PC-3 (cell line): ENCODE measurements around the gene OSMR. TPM values are rescaled to one million over a fixed set of nuclear protein-coding genes. Genes with fewer than 3 reads are reported as not detected.

Source experiments
- ATAC-seq: fragments of 200-7000 bp; cut with Tn5 transposase; 2 replicates; pipeline ENCODE4 v1.9.1; 2020; ENCODE audit warnings: mild to moderate bottlenecking, moderate library complexity
- BruUV-seq: library from RNA; stranded (reverse); fragments of 400-500 nt; replicated peaks from 2 replicates; lab custom pipeline; 2021; lab: Mats Ljungman, UMichigan
- CTCF ChIA-PET: fragments of 300-600 bp; sonication (Branson Sonifier 250); formaldehyde crosslinking; loops from one replicate; lab custom pipeline; 2022; ENCODE audit warnings: antibody characterized with exemption; lab: Charles Lee
- POLR2A ChIA-PET: fragments of 300-600 bp; sonication (Branson Sonifier 250); formaldehyde crosslinking; loops from one replicate; lab custom pipeline; 2022; ENCODE audit warnings: antibody characterized with exemption; ENCODE audit not compliant: unreplicated experiment; lab: Charles Lee
- DNase-seq: peaks from one replicate; pipeline ENCODE4 v3.0.0-alpha.2; 2015
- H2AFZ ChIP-seq: fragments of 300-600 bp; sonication (generic); 2 replicates; pipeline ENCODE4 v1.6.0; 2016; ENCODE audit warnings: antibody characterized with exemption, low read length
- H3F3A ChIP-seq: fragments of 300-600 bp; sonication (generic); one replicate; pipeline ENCODE4 v1.6.0; 2017; ENCODE audit warnings: antibody characterized with exemption, low read length, control low read depth, mild to moderate bottlenecking; ENCODE audit not compliant: unreplicated experiment
- H3K27ac ChIP-seq: fragments of 300-600 bp; sonication (generic); 2 replicates; pipeline ENCODE4 v1.5.1; 2016; ENCODE audit warnings: mild to moderate bottlenecking, low read length
- H3K27me3 ChIP-seq: fragments of 300-600 bp; sonication (generic); 2 replicates; pipeline ENCODE4 v1.6.1; 2016; ENCODE audit warnings: low read length, mixed read lengths
- H3K36me3 ChIP-seq: fragments of 300-600 bp; sonication (generic); 2 replicates; pipeline ENCODE4 v1.6.1; 2016; ENCODE audit warnings: low read depth, mixed run types, low read length, mixed read lengths
- H3K4me1 ChIP-seq: fragments of 300-600 bp; sonication (generic); 2 replicates; pipeline ENCODE4 v1.5.1; 2016; ENCODE audit warnings: low read length; ENCODE audit not compliant: insufficient read depth
- H3K4me2 ChIP-seq: fragments of 300-600 bp; sonication (generic); 2 replicates; pipeline ENCODE4 v1.6.0; 2016; ENCODE audit warnings: low read length
- H3K4me3 ChIP-seq: fragments of 300-600 bp; sonication (generic); 2 replicates; pipeline ENCODE4 v1.5.1; 2016; ENCODE audit warnings: mild to moderate bottlenecking, low read length, mixed read lengths
- H3K79me2 ChIP-seq: fragments of 300-600 bp; sonication (generic); 2 replicates; pipeline ENCODE4 v1.6.1; 2017; ENCODE audit warnings: low read length, mixed read lengths
- H3K9ac ChIP-seq: fragments of 300-600 bp; sonication (generic); 2 replicates; pipeline ENCODE4 v1.6.0; 2016; ENCODE audit warnings: mild to moderate bottlenecking, low read length
- H3K9me2 ChIP-seq: fragments of 300-600 bp; sonication (generic); replicated peaks from 2 replicates; pipeline ENCODE4 v1.6.1; 2016; ENCODE audit warnings: mixed run types, low read length, mixed read lengths
- H3K9me3 ChIP-seq: fragments of 300-600 bp; sonication (generic); 2 replicates; pipeline ENCODE4 v1.6.1; 2016; ENCODE audit warnings: low read length, mixed read lengths
- H4K20me1 ChIP-seq: fragments of 300-600 bp; sonication (generic); 2 replicates; pipeline ENCODE4 v1.6.1; 2016; ENCODE audit warnings: low read length, mixed read lengths
- EZH2 ChIP-seq: fragments of 300-600 bp; sonication (generic); IDR thresholded peaks from one replicate; pipeline ENCODE4 v1.6.1; 2017; ENCODE audit warnings: antibody characterized with exemption, mild to moderate bottlenecking, low read length; ENCODE audit not compliant: unreplicated experiment
- EZH2phosphoT487 ChIP-seq: fragments of 300-600 bp; sonication (generic); IDR thresholded peaks from 2 replicates; pipeline ENCODE4 v1.6.1; 2018; ENCODE audit warnings: mild to moderate bottlenecking, antibody characterized with exemption, low read length, borderline replicate concordance
- intact Hi-C: fragments of 100-400 bp; cut with micrococcal nuclease; formaldehyde crosslinking; loops from 2 replicates; pipeline ENCODE4 v1.9.0; 2023
- total RNA-seq: library from RNA; depleted of rRNA; stranded (reverse); fragments of >200 nt; gene quantifications from 2 replicates; pipeline ENCODE4 v1.2.3, GENCODE V29; 2014
- TF ChIP-seq, protein P1 (sequence below): fragments of 300-600 bp; sonication (generic); conservative IDR thresholded peaks from 2 replicates; pipeline ENCODE4 v1.5.1; 2017; ENCODE audit warnings: antibody characterized with exemption, low read depth, mild to moderate bottlenecking, low read length

The OSMR gene
- total RNA-seq, 1 experiment from 2014 or later: 13.7 TPM

DNA sequence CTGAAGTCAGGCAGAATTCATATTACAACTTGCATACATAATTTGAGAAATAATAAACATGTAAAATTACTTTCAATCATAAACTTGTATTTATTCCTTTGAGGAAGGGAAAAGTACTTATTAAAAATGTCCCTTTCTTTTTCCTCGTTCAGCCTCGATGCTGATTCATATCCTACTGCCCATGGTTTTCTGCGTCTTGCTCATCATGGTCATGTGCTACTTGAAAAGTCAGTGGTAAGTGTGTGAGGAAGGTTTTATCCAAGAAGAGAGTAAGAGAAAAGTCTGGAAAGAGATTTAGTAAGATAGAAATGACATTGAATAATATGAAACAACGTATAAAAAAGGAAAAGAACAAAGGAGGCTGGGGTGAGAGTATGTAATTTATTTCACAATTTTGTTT, 85.9 kb downstream of the OSMR start:
- intact Hi-C loops: no loop called here
- ATAC-seq (no peak), DNase-seq (no peak)
- CTCF ChIA-PET: no interaction called here
- no peak overlapping the region for H2AFZ ChIP-seq
- no peaks in the 10 kb centered on the region for H3K79me2 ChIP-seq
- H3K4me3 ChIP-seq: no peak overlapping the region
- H3F3A ChIP-seq: no peaks in the 10 kb centered on the region
- H3K9me2 ChIP-seq: no peaks in the 10 kb centered on the region
- no peak overlapping the region for H3K27ac ChIP-seq
- no TSS peak for BruUV-seq
- no peak overlapping the region for H3K9ac ChIP-seq
- H3K4me1 ChIP-seq: no peaks in the 10 kb centered on the region
- H3K36me3 ChIP-seq: peaks cover 18% of the 10 kb centered on the region
- H3K4me2 ChIP-seq: no peak overlapping the region
- H3K9me3 ChIP-seq: no peaks in the 10 kb centered on the region
- POLR2A ChIA-PET: no interaction called here
- H3K27me3 ChIP-seq: no peaks in the 10 kb centered on the region
- H4K20me1 ChIP-seq: no peaks in the 10 kb centered on the region
- TF ChIP-seq EZH2 (no peak), EZH2phosphoT487 (no peak)
- TF ChIP-seq, protein P1, sequence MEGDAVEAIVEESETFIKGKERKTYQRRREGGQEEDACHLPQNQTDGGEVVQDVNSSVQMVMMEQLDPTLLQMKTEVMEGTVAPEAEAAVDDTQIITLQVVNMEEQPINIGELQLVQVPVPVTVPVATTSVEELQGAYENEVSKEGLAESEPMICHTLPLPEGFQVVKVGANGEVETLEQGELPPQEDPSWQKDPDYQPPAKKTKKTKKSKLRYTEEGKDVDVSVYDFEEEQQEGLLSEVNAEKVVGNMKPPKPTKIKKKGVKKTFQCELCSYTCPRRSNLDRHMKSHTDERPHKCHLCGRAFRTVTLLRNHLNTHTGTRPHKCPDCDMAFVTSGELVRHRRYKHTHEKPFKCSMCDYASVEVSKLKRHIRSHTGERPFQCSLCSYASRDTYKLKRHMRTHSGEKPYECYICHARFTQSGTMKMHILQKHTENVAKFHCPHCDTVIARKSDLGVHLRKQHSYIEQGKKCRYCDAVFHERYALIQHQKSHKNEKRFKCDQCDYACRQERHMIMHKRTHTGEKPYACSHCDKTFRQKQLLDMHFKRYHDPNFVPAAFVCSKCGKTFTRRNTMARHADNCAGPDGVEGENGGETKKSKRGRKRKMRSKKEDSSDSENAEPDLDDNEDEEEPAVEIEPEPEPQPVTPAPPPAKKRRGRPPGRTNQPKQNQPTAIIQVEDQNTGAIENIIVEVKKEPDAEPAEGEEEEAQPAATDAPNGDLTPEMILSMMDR: no peak

DNA sequence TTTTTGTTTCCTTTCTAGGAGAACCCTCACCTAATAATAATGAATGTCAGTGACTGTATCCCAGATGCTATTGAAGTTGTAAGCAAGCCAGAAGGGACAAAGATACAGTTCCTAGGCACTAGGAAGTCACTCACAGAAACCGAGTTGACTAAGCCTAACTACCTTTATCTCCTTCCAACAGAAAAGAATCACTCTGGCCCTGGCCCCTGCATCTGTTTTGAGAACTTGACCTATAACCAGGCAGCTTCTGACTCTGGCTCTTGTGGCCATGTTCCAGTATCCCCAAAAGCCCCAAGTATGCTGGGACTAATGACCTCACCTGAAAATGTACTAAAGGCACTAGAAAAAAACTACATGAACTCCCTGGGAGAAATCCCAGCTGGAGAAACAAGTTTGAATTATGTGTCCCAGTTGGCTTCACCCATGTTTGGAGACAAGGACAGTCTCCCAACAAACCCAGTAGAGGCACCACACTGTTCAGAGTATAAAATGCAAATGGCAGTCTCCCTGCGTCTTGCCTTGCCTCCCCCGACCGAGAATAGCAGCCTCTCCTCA, 87.1 kb downstream of the OSMR start:
- peaks cover 19% of the 10 kb centered on the region; the same call in 1 of the 2 replicates for H3K36me3 ChIP-seq
- TF ChIP-seq EZH2 (no peak), EZH2phosphoT487 (no peak)
- TF ChIP-seq, protein P1: no peak
- TSS peak; percentile 23 for BruUV-seq
- DNase-seq (no peak), ATAC-seq (peak; percentile 28; the same call in 1 of the 2 replicates)
- H3K27ac ChIP-seq: no peak overlapping the region
- POLR2A ChIA-PET: interaction anchor here (0.6 kb wide), 1 partner anchor 519 kb away, joined by 5 read pairs; no protein-coding TSS in a partner anchor
- H3F3A ChIP-seq: no peaks in the 10 kb centered on the region
- H3K4me3 ChIP-seq: no peak overlapping the region
- CTCF ChIA-PET: no interaction called here
- no peak overlapping the region for H3K9ac ChIP-seq
- intact Hi-C loops: no loop called here
- H3K27me3 ChIP-seq: no peaks in the 10 kb centered on the region
- no peak overlapping the region for H2AFZ ChIP-seq
- no peaks in the 10 kb centered on the region for H3K9me3 ChIP-seq
- H3K79me2 ChIP-seq: no peaks in the 10 kb centered on the region
- no peaks in the 10 kb centered on the region for H3K4me1 ChIP-seq
- H3K4me2 ChIP-seq: no peak overlapping the region
- no peaks in the 10 kb centered on the region for H4K20me1 ChIP-seq
- no peaks in the 10 kb centered on the region for H3K9me2 ChIP-seq

- ATAC-seq: no peak
- no peaks in the 10 kb centered on the region for H3K27me3 ChIP-seq
- TF ChIP-seq EZH2 (no peak), EZH2phosphoT487 (no peak)
- TF ChIP-seq, protein P1: no peak
- H3K79me2 ChIP-seq: no peaks in the 10 kb centered on the region
- ChIA-PET CTCF (no interaction called here), POLR2A (no interaction called here)
- H3K27ac ChIP-seq: no peak overlapping the region
- no peak overlapping the region for H3K4me2 ChIP-seq
- H3K9me2 ChIP-seq: no peaks in the 10 kb centered on the region
- H3K9me3 ChIP-seq: no peaks in the 10 kb centered on the region
- no peak overlapping the region for H2AFZ ChIP-seq
- no peak overlapping the region for H3K4me3 ChIP-seq
- H3K9ac ChIP-seq: no peak overlapping the region
- H4K20me1 ChIP-seq: no peaks in the 10 kb centered on the region
- no peaks in the 10 kb centered on the region for H3K4me1 ChIP-seq
- intact Hi-C loops: loop anchor here (5.0 kb wide), 1 partner anchor 37 kb away; no protein-coding TSS in a partner anchor
- BruUV-seq: TSS peak; percentile 5
- no peak for DNase-seq
- H3F3A ChIP-seq: no peaks in the 10 kb centered on the region
- peaks cover 23% of the 10 kb centered on the region; the same call in 1 of the 2 replicates for H3K36me3 ChIP-seq
Observed at GRCh38 chr5:38935437-38935836, 89.6 kb downstream of the OSMR start.
